ENCODE results near the gene AIFM1. TPM values are rescaled to one million over a fixed set of nuclear protein-coding genes. Genes with fewer than 3 reads are reported as not detected.
"Not testable (repeated sequence)": the region's sequence is repeated elsewhere in the genome, so short reads cannot be mapped to it uniquely, and the experiment has no call there.

The AIFM1 gene
- total RNA-seq, 1 donor from 2014 or later = 15.7 TPM

DNA sequence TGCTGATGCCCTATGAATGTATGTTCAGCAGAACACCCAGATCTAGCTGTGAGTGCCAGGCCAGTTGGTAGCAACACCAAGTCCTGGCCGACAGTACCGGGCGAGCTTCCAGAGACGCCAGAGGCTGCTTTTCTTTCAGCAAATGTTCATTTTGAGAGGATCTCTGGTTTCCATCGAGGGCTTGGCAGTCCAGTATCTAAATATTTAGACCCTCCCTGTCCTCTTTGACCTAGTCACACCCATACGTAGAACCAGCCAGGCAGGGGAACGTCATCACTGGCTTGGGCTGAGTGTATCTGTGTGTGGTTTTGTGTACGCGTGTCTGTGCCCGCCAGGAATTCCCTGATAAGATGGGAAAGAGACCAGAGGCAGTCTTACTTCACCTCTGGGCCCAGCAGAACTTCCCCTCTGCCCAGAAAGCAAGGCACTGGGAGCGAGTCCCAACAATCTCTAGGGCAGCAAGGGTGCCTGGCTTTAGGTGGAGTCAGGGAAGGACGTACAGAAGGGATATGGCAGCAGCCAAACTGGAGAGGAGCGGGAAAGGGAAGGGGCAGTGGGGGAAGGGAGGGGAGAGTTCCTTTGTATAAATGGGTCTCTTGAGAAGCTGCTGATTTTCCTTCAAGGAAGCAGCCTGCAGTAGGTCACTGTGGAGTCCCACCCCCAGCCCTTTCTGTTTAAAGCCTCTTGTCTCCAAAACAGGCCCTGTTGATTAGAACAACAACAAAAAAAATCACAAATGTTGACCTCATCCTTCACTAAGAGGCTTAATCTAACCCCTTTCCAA is 40.4 kb downstream of the AIFM1 start:
- peak; percentile 76 for ATAC-seq
- intact Hi-C loops (cut with DNase I) = no loop called here
- DNase-seq (ENCODE audit: low spot score) = no peak

DNA sequence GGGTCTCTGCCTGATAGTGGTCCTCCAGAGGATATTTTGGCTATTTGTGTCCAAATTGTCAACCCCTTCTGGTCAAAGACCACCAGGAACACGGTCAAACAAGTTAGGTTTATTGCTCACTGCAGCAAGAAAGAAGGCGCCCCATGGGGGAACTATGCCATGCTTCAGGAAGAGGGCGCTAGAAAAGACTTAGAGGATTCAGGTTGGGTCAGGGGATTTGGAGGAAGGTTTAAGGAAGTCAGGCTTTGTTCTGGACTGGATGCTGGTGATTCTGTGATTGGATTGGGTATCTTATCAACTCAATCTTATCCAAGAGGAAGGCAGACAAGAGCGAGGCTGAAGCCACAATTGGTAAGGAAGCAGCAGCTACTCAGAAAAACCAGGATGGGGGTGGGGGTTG is 41.1 kb downstream of the AIFM1 start:
- intact Hi-C loops (cut with DNase I) = no loop called here
- DNase-seq (ENCODE audit: low spot score) = no peak
- no peak for ATAC-seq

DNA sequence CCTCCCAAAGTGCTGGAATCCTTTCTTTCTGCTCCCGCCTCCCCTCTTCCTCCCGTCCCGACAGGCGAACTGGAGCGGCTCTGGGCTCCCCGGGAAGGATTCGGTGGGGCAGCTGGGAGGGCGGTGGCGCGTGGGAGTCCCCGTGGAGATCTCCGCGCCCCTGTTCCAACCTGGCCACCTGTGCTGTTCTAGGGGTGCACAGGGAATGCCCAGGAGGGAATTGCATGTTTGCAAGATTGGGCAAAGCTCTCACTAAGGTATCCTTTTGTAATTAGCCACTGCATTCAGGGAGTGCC is 44.2 kb downstream of the AIFM1 start:
- DNase-seq (ENCODE audit: low spot score) (no peak), ATAC-seq (no peak)
- intact Hi-C loops (cut with DNase I) = no loop called here

DNA sequence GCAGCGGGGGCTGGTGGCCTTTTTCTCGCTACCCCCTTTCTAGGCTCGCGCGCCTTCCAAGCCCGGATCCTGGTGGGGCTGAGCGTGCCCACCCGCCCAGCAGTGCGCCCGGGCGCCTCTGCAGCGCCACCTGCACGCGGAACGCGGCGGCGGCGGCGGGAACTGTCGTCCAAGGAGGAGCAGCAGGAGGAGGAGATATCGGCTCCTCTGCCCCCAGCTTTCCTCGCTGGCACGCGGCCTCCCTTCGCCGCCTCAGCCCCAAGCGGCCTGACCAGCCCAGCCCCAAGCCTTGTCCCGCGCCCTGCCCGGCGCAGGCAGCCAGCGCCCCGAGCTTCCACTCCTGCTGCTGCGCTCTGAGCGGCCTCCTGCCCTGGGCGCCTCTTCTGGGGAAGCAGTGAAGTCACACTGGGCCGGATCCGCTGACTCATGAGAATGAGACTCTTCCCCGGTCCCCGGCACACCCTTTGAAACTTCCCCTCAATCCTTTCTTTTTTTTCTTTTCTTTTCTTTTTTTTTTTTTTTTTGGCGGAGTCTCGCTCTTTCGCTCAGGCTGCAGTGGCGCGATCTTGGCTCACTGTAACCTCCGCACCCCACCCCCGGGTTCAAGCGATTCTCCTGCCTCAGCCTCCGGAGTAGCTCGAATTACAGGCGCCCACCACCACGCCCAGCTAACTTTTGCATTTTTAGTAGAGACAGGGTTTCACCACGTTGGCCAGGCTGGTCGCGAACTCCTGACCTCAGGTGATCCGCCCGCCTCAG is 44.7 kb downstream of the AIFM1 start:
- intact Hi-C loops (cut with DNase I) = no loop called here
- ATAC-seq (peak; percentile 86), DNase-seq (ENCODE audit: low spot score) (peak; percentile 84)

DNA sequence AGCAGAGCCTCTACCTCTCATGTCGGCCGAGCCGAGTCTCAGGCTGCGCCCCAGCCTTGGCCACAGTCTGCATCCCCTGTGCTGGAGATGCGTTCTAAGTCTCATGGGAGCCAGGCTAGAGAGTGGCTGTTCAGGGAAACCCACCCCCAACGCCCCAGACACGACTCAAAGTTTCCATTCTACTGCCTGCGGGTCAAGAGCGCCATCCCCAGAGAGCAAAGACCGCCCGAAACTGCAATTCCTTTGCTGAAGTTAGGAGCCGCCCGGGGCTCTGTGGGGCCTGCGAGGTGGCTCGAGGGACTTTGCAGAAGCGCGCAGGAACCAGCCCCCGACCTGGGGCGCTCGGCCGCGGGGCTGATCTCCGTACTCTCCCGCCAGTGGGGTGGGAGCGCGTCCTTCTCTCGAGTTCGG is 45.3 kb downstream of the AIFM1 start:
- ATAC-seq (peak; percentile 2), DNase-seq (ENCODE audit: low spot score) (no peak)
- intact Hi-C loops (cut with DNase I) = no loop called here

DNA sequence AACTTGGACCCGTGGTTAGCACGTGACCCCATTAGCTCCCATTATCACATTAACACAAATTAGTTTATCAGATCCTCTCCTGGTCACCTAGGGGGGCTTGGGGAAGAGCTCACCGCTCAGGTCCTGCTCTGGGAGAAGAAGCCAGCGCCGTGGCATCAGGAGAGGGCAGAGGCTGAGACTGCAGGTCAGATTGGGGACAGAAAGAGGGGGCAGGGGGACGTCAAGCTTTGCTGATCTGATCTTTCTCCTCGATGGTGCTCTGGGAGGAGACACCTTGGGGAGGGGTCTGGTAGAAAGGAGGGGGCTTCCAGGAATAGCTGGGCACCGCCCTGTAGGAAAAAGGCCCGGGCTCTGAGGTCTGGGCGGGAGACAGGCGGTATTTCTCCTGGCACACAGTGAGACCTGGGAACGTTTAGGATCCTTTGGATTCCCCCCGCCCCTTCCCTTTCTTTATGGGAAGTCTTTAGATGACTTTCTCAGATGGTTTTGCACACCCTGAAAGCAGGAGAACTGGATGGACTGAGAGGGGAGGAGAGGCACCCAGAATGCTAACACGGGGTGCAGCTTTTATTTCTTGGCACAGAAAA is 46.2 kb downstream of the AIFM1 start:
- intact Hi-C loops (cut with DNase I) = no loop called here
- ATAC-seq (no peak), DNase-seq (ENCODE audit: low spot score) (no peak)

DNA sequence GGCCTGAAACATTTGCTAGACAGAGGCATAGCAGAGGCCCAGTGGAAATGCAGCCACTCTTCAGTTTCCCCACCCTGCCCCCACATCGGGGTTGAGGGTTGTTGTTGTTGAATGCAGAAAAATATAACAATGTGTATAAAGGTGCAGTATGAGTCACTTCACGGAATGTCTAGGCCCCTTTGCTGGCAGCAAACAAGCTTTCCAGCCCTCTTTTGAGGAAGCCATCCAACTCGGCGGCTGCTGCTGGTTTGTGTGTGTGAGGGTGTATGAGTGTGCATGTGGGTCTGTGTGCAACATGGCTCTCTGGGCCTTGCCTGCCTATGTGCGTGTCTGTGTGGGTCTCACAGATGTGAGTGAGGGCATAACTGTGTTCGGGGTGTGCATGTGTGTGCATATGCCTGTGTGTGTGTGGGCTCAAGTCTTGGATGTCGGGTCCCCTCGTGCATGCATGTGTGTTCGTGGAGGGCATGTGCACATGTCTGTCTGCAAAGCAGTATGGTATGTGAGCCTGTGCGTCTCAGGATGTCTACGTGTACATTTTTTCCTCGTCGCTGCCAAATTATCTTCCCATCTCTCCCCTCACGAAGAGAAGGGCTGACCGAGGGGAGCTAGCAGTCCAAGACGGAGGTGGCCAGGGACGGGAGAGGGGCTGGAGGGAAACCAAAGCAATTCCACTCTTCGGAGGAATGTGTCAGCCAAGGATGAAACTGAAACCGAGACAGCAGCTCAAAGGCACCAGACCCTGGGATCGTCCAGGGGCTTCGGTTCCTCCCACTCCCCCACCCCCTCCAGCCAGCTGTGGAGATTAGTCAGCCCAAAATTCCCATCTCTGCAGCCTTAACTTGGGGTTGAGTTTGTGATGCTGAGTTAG is 47.0 kb downstream of the AIFM1 start:
- intact Hi-C loops (cut with DNase I) = no loop called here
- ATAC-seq (no peak), DNase-seq (ENCODE audit: low spot score) (no peak)

DNA sequence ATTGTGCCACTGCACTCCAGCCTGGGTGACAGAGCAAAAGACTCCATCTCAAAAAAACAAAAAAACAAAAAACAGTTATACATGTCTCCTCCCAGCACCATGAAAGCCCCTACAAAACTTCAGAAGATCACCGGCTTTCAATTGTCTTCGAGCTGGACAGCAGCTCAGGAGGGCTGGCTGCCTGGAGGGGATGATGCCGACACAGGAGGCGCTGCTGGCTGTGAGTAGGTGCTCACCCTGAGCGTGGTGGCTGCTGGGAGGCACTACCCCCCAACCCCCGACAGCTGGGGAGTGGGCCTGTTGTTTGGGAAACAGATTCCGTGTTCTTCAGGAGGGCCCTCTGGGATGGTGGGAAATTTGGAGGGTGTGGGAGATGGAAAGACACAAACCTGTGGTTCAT is 48.5 kb downstream of the AIFM1 start:
- intact Hi-C loops (cut with DNase I) = no loop called here
- no peak for ATAC-seq

DNA sequence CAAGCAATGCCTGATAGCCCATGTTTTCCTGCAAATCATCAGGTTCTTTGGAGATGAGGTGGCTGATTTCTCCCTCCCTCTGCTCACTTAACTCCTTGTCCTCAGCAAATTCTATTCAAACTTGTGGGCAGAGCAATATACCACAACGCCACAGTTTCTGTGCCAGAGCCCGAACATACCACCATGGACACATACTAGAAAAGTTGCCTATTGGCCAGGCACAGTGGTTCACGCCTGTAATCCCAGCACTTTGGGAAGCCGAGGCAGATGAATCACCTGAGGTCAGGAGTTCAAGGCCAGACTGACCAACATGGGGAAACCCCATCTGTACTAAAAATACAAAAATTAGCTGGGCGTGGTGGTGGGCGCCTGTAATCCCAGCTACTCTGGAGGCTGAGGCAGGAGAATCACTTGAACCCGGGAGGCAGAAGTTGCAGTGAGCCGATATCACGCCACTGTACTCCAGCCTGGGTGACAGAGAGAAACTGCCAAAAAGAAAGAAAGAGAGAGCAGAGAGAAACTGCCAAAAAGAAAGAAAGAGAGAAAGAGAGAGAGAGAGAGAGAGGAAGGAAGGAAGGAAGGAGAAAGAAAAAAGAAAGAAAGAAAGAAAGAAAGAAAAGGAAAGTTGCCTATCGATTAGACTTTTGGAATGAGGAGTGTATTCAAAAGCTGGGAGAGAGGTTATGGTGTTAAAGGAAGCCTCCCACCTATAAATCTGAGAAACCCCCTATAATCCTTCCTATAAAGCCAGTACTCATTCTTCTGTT is 50.3 kb downstream of the AIFM1 start:
- intact Hi-C loops (cut with DNase I); DNase-seq (ENCODE audit: low spot score); ATAC-seq: not testable (repeated sequence)

More for the DNA sequence above, 48.5 kb downstream of the AIFM1 start:
- no peak for DNase-seq (ENCODE audit: low spot score)

DNA sequence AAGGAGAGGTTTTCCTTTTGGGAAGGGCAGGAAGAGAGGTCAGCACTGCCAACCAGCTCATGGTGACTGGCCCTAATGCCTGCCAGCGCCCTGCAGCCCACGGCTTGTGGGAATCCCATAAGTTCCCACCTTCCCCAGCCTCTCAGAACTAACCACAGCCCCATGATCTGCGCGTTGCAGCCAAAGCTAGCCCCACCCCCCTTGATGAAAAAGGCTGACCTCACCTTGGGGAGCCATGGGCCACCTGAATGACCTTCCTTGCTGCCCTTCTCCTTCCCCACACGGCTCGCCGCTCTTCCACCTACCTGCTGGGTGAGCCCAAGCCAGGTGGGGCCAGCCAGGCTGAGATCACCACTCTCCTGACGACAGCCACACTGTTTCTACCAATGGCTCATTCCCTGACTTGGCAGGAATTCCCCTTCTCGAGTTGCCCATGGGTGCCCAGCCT is 51.5 kb downstream of the AIFM1 start:
- intact Hi-C loops (cut with DNase I) = no loop called here
- ATAC-seq = no peak
- DNase-seq (ENCODE audit: low spot score) = no peak

DNA sequence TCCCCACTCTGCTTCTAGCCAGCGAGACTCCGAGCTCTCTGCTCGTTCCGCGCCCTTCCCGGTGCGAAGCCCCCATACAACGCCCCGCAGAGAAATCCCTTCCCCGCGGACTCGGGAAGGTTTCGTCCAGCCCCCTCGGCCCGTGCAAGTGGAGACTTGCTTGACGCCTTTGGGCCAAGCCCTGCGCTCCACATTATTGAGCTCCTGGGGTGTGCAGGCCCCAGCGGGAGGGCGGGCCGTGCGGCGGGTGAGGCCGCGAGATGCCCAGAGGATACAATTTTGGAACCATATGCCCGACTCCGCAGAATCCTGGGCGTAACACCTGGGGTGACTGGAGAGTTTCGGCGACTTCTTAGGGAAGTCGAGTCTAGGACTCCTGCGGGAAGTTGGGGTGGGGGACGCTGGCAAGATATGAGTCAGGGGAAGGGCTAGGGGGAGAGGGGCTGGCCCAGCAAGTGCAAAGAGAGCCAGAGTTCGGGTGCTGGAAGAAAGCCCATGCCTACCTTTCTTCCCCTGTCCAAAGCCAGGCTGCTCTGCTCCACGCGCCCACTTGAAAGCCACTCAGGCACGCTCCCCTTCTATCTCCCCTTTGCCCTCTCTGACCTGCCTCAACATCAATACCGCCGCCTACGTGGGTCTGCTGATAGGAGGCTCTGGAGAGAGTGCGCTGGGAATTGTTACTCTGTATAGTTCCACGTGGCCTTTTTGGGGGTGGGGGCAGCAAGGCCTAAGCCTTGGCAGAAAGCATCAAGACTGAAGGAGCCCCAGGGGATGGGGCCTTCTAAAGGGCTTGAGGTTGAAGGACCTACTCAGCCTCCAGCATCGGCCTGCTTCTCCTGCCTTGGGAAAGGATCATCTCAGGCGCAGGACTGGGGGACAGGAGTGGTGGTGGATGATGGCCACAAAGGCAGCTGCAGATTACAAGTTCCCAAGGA is 54.2 kb downstream of the AIFM1 start:
- intact Hi-C loops (cut with DNase I) = no loop called here
- ATAC-seq = peak; percentile 8
- no peak for DNase-seq (ENCODE audit: low spot score)

DNA sequence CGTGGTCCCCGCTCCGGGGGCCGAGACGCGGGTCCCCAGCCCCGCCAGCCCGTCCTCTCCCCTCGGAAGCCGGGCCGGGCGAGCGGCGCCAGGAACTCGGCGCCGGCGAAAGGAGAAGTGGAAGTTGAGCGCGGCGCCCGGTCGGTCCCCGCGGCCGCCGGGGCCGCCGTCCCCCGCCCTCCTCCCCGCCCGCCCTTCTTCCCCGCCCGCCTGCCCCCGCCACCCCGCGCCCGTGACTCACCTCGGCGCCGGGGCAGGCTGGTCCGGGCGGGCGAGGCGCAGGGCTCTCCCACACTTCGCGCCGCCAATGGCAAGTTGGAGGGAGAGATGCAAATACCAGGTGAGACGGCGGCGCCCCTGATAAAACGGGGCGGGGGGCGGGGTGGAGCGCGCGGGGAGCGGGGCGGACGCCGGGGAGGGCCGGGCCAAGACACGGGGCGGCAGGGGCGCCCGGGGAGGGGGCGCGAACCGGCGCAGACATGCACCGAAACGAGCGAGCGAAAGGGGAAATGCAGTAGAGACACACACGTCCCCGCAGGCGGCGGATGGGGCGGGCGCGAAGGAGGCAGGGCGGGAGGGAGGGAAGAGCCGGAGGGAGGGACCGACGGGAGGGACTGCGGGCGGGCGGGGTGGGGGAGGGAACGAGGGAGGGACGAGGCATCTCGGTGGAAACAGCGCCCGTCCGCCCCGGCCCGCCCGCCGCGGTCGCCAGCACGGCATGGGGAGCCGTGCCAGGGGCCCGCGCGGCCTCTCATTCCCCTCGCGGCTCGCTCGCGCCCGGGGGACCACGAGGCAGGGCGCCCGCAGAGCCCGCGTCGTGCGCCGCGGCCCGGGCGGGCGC is 55.0 kb downstream of the AIFM1 start, which contains the start of gene ELF4:
Gene ELF4, minus strand, starts transcription at position 119 of the 841 bp plus-strand sequence. CDS start 29,167 bp downstream, outside the sequence.
- DNase-seq (ENCODE audit: low spot score) = no peak

DNA sequence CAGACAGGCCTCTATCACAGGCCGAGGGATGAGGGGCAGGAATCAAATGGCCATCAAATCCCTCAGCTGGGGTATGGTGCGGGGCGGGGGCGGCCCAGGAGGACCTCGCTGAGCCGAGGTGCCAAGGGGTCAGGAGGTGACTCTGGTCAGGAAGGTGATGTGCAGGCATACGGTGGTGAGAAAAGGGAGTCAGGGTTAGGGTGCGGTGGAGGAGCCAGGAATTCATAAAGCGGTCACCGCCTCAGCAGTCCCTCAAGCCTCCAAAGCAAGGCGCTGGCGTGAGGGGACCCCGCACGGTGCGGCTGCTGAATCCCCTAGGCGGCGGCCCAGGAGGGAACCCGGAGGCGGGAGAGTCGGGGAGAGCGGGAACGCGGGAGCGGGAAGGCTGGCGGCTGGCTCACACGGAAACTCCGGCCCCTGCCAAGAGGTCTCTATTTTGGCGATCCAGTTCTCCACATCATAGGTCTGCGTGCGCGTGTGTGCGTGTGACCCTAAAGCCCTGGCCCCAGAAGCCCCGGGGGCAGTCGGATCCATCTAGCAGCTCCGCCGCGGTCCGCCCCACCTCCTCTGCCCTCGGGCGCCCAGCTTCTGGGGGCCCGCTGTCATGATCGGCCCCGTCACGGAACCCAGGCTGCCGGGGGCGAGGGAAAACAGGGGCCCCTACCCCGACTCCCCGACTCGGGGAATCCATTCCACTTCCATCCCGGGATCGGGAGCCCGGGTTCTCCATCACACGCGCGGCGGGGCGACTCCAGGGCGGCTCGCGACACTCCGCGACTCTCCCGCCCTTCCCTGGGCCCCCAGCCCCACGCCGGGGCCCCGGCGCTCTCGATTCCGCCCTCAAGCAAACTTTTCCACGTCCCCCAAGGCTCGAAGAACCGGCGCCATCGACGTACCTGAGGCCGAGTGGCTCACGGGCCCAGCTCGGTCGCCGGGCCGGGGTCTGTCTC is 55.9 kb downstream of the AIFM1 start:
- intact Hi-C loops (cut with DNase I) = no loop called here
- DNase-seq (ENCODE audit: low spot score) (no peak), ATAC-seq (peak; percentile 18)

More for the DNA sequence above, 55.0 kb downstream of the AIFM1 start, which contains the start of gene ELF4:
- ATAC-seq = peak; percentile 2
- intact Hi-C loops (cut with DNase I) = no loop called here

DNA sequence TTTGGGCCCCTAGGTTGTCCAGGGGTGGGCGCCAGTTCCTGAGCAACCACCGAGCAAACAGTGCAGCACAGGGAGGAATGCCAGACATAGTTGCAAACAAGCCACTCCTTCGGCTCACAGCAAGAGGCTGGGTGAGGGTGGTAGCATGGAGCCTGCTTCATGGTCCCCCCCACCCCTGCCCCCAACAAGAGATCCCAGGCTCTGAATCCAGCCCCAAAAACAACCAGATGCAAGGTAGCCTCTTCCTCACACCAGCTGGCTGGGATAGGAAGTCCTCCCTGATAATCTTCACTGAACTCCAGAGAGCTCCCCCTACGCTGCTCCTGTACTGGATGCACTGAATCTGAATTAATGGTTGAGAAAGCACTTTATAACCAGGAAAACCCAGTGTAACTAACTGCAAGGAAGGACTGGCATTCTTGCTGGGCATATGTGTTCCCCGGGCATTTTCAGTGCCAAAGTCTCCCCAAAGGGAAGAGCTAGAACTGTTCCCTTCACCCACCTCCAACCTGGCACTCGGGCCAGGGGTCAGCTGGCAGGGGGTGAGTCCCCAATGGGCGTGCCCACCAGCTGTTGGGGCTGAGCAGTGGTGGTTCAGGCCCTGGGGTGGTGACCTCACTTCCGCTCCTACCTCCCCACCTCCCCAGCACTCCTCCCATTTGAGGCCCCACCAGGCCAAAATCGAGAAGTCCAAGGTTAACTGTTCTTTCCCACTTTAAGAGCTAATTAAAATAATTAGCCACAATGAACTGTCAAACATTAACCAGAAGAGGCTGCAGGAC is 56.8 kb downstream of the AIFM1 start:
- ATAC-seq = peak; percentile 53
- DNase-seq (ENCODE audit: low spot score) = no peak

DNA sequence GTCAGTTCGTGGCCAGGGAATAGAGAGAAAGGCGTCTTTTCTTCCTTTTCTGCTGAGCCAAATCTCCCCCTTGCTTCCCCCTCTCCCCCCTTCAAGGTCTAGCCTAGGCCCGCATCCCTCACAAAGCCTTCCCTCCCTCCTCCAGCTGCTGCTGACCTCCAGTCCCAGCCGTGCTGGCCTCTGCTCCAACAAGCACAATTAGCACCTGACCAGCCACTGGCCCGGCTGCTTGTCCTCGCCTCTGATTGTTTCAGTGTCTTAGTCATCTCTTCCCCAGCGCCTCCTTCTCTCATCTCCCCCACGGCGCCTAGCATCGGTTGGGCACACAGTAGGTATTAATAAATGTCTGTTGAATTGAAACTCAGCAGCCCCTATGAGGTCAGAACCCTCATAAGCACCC is 59.6 kb downstream of the AIFM1 start:
- intact Hi-C loops (cut with DNase I) = no loop called here
- no peak for DNase-seq (ENCODE audit: low spot score)
- ATAC-seq = peak; percentile 77

More for the DNA sequence above, 56.8 kb downstream of the AIFM1 start:
- intact Hi-C loops (cut with DNase I) = no loop called here
